GM13977 (cell line): ENCODE data around the gene ZNF622.

Source experiments
- DNase-seq: peaks from one replicate; pipeline ENCODE4 v3.0.0; 2012; ENCODE audit warnings: low spot score
- in situ Hi-C: fragments of 300-500 bp; cut with MboI; formaldehyde crosslinking; loops from one replicate; pipeline ENCODE4 v1.12.0; 2022; ENCODE audit warnings: low sequenced_read_pairs, low pct_unique_long_range_greater_than_20kb, mixed read lengths, inconsistent platforms; ENCODE audit not compliant: unreplicated experiment
- TF ChIP-seq, protein P1 (sequence below): IDR thresholded peaks from 2 replicates; pipeline ENCODE4 v1.5.1; 2012; ENCODE audit warnings: mild to moderate bottlenecking, control low read depth; ENCODE audit not compliant: insufficient read depth; ENCODE audit errors: extremely low read depth, missing control alignments

The ZNF622 gene

DNA sequence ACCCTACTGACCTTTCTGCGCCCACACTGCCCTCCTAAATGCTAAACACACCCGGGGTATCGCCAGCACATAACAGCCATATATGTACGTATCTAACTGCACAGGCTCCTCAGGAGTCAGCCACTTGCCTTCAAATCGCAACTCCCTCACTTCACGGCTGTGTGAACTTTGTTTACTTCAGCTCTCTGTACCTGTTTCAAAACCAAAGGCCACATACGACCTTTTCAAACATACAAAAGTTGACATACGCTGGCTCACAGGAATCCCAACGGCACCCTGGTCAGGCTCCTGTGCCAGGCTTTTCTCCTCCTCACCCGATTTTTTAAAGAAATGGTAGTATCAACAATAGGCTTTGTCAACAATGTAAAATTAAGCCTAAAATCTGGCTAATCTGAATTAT lies 39.0 kb upstream of the ZNF622 start:
- in situ Hi-C loops: no loop called here
- no peak for DNase-seq
- TF ChIP-seq, protein P1, sequence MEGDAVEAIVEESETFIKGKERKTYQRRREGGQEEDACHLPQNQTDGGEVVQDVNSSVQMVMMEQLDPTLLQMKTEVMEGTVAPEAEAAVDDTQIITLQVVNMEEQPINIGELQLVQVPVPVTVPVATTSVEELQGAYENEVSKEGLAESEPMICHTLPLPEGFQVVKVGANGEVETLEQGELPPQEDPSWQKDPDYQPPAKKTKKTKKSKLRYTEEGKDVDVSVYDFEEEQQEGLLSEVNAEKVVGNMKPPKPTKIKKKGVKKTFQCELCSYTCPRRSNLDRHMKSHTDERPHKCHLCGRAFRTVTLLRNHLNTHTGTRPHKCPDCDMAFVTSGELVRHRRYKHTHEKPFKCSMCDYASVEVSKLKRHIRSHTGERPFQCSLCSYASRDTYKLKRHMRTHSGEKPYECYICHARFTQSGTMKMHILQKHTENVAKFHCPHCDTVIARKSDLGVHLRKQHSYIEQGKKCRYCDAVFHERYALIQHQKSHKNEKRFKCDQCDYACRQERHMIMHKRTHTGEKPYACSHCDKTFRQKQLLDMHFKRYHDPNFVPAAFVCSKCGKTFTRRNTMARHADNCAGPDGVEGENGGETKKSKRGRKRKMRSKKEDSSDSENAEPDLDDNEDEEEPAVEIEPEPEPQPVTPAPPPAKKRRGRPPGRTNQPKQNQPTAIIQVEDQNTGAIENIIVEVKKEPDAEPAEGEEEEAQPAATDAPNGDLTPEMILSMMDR: no peak

GRCh38 chr5:16502866-16503265 lies 37.3 kb upstream of the ZNF622 start:
- TF ChIP-seq, protein P1: no peak
- no peak for DNase-seq
- in situ Hi-C loops: no loop called here

- in situ Hi-C loops: no loop called here
- TF ChIP-seq, protein P1: no peak
Observed at GRCh38 chr5:16500024-16500423, 34.4 kb upstream of the ZNF622 start.

GRCh38 chr5:16497546-16497945 lies 31.9 kb upstream of the ZNF622 start:
- no peak for DNase-seq
- in situ Hi-C loops: no loop called here
- TF ChIP-seq, protein P1: no peak

More at GRCh38 chr5:16500024-16500423, 34.4 kb upstream of the ZNF622 start:
- no peak for DNase-seq

DNA sequence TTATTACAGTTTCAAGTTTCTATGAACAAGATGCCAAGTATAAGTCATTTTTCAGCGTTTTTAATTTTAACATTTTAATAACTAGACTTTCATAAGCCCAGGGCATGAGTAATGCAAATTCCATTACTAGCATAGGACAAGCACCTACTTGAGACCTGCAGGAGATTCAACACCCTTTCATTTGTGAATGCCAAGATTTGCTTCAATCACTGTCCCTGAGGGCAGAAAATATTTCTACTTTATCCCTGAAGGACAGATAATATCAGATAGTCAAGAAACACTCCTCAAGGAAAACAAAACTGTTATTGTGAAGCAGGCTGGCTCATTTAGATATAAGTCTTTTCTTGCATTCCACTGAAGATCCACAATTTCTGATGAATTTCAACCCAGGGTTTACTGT lies 27.7 kb upstream of the ZNF622 start:
- in situ Hi-C loops: no loop called here
- TF ChIP-seq, protein P1: no peak
- DNase-seq: no peak

GRCh38 chr5:16492398-16493140 lies 27.0 kb upstream of the ZNF622 start:
- no peak for DNase-seq
- TF ChIP-seq, protein P1: no peak
- in situ Hi-C loops: no loop called here

- no peak for DNase-seq
- TF ChIP-seq, protein P1: no peak
- in situ Hi-C loops: no loop called here
Observed at GRCh38 chr5:16490911-16491310, 25.3 kb upstream of the ZNF622 start.
